ENCODE results near the gene PYCR2. TPM values are rescaled to one million over a fixed set of nuclear protein-coding genes. Genes with fewer than 3 reads are reported as not detected.

PYCR2 gene
- total and polyA plus RNA-seq, 2 of the 8 experiments (the other 6 are each of a cell fraction or from before 2014, with no cell fraction given) = 79.3 to 84.6 TPM

DNA sequence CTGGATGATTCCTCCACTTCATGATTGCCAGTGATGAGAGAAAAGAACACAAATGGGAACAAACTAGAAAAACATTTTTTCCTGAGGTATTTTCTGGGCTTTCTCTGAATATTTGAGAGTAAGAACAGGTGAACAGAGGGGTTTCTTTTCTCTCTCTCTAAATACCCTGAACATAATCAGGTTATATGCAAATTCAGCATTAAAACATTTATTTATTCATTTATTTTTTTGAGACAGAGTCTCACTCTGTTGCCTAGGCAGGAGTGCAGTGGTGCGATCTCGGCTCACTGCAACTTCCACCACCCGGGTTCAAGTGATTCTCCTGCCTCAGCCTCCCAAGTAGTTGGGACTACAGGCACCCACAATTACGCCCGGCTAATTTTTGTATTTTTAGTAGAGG, 22.8 kb upstream of the PYCR2 start (continued):
- TF ChIP-seq, protein P1, sequence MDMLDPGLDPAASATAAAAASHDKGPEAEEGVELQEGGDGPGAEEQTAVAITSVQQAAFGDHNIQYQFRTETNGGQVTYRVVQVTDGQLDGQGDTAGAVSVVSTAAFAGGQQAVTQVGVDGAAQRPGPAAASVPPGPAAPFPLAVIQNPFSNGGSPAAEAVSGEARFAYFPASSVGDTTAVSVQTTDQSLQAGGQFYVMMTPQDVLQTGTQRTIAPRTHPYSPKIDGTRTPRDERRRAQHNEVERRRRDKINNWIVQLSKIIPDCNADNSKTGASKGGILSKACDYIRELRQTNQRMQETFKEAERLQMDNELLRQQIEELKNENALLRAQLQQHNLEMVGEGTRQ (IDR thresholded peaks at IDR 0.05; ENCODE audit: low read length) = no peak
- no peak for TF ChIP-seq EZH2 (IDR thresholded peaks at IDR 0.05; ENCODE audit: low read depth, low read length, severe bottlenecking)
- no peak for TF ChIP-seq RFX5 (IDR thresholded peaks at IDR 0.05; ENCODE audit: borderline replicate concordance, low read depth, low read length)
- TF ChIP-seq HDAC6 (IDR thresholded peaks at IDR 0.05; ENCODE audit: low read depth, low read length) = no peak
